Measurements from ENCODE around the gene ANXA3.

DNA sequence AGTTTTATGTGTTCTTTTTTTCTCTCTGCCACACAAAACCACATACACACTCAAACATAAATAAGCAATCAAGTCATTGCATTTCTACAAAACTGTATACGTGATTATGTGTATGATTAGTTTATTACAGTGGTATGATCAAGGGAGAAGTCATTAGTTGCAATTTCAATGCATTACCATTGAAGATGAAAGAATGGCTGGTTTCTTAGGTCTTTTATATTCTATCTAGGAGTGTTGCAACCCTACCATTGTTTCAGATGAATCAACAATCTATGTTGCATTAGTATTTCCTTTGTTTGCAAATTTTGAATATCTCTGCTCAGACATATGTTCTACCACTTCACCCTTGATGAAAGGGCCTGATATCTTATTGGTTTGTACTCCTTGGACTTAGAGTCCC lies 6.8 kb downstream of the ANXA3 start:
- TF ChIP-seq, protein P1, sequence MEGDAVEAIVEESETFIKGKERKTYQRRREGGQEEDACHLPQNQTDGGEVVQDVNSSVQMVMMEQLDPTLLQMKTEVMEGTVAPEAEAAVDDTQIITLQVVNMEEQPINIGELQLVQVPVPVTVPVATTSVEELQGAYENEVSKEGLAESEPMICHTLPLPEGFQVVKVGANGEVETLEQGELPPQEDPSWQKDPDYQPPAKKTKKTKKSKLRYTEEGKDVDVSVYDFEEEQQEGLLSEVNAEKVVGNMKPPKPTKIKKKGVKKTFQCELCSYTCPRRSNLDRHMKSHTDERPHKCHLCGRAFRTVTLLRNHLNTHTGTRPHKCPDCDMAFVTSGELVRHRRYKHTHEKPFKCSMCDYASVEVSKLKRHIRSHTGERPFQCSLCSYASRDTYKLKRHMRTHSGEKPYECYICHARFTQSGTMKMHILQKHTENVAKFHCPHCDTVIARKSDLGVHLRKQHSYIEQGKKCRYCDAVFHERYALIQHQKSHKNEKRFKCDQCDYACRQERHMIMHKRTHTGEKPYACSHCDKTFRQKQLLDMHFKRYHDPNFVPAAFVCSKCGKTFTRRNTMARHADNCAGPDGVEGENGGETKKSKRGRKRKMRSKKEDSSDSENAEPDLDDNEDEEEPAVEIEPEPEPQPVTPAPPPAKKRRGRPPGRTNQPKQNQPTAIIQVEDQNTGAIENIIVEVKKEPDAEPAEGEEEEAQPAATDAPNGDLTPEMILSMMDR (IDR thresholded peaks at IDR 0.05): no peak
- no peak for TF ChIP-seq POLR2A (IDR thresholded peaks at IDR 0.05)
- TF ChIP-seq POLR2AphosphoS5 (IDR thresholded peaks at IDR 0.05): no peak

All from breast epithelium (tissue), 3 donors.